ENCODE data around the gene PRLR.

The PRLR gene

GRCh38 chr5:35023391-35024178 is 206.7 kb downstream of the PRLR start:
- TF ChIP-seq EGR1 (IDR thresholded peaks at IDR 0.05): no peak
- no peak for TF ChIP-seq CREB1 (IDR thresholded peaks at IDR 0.05; ENCODE audit: low read depth)
- TF ChIP-seq MAX (IDR thresholded peaks at IDR 0.05): no peak
- TF ChIP-seq CEBPB (IDR thresholded peaks at IDR 0.05): no peak
- no peak for TF ChIP-seq EP300 (IDR thresholded peaks at IDR 0.05; ENCODE audit: borderline replicate concordance)
- TF ChIP-seq RAD21 (IDR thresholded peaks at IDR 0.05; ENCODE audit: low read depth): no peak
- no peak for TF ChIP-seq YY1 (IDR thresholded peaks at IDR 0.05; ENCODE audit: low read depth)
- no peak for TF ChIP-seq TEAD4 (IDR thresholded peaks at IDR 0.05)
- TF ChIP-seq USF1 (IDR thresholded peaks at IDR 0.05): no peak
- TF ChIP-seq ZBTB7A (IDR thresholded peaks at IDR 0.05; ENCODE audit: low read depth): no peak
- no peak for TF ChIP-seq TAF1 (IDR thresholded peaks at IDR 0.05; ENCODE audit: low read depth)
- no peak for TF ChIP-seq REST (IDR thresholded peaks at IDR 0.05; ENCODE audit: low read depth)
- TF ChIP-seq NFIC (IDR thresholded peaks at IDR 0.05): no peak
- no peak for TF ChIP-seq TCF12 (IDR thresholded peaks at IDR 0.05; ENCODE audit: low read depth)
- no peak for TF ChIP-seq FOXM1 (IDR thresholded peaks at IDR 0.05; ENCODE audit: borderline replicate concordance, low read depth)

GRCh38 chr5:35016174-35017051 is 213.9 kb downstream of the PRLR start:
- TF ChIP-seq EGR1 (IDR thresholded peaks at IDR 0.05): no peak
- no peak for TF ChIP-seq TEAD4 (IDR thresholded peaks at IDR 0.05)
- TF ChIP-seq MAX (IDR thresholded peaks at IDR 0.05): no peak
- no peak for TF ChIP-seq ZBTB7A (IDR thresholded peaks at IDR 0.05; ENCODE audit: low read depth)
- no peak for TF ChIP-seq CEBPB (IDR thresholded peaks at IDR 0.05)

GRCh38 chr5:35015063-35015462 is 215.2 kb downstream of the PRLR start:
- TF ChIP-seq MAX (IDR thresholded peaks at IDR 0.05) (no peak), RAD21 (IDR thresholded peaks at IDR 0.05; ENCODE audit: low read depth) (no peak), REST (IDR thresholded peaks at IDR 0.05; ENCODE audit: low read depth) (no peak), EP300 (IDR thresholded peaks at IDR 0.05; ENCODE audit: borderline replicate concordance) (no peak), ZBTB7A (IDR thresholded peaks at IDR 0.05; ENCODE audit: low read depth) (no peak), FOXM1 (IDR thresholded peaks at IDR 0.05; ENCODE audit: borderline replicate concordance, low read depth) (no peak), YY1 (IDR thresholded peaks at IDR 0.05; ENCODE audit: low read depth) (no peak), NFIC (IDR thresholded peaks at IDR 0.05) (no peak), CREB1 (IDR thresholded peaks at IDR 0.05; ENCODE audit: low read depth) (no peak), TAF1 (IDR thresholded peaks at IDR 0.05; ENCODE audit: low read depth) (no peak), TCF12 (IDR thresholded peaks at IDR 0.05; ENCODE audit: low read depth) (no peak), EGR1 (IDR thresholded peaks at IDR 0.05) (no peak), CEBPB (IDR thresholded peaks at IDR 0.05) (no peak), TEAD4 (IDR thresholded peaks at IDR 0.05) (no peak), USF1 (IDR thresholded peaks at IDR 0.05) (no peak)

GRCh38 chr5:35012796-35013195 is 217.5 kb downstream of the PRLR start:
- TF ChIP-seq REST (IDR thresholded peaks at IDR 0.05; ENCODE audit: low read depth) (no peak), TEAD4 (IDR thresholded peaks at IDR 0.05) (no peak), EGR1 (IDR thresholded peaks at IDR 0.05) (no peak), YY1 (IDR thresholded peaks at IDR 0.05; ENCODE audit: low read depth) (no peak), CREB1 (IDR thresholded peaks at IDR 0.05; ENCODE audit: low read depth) (no peak), TCF12 (IDR thresholded peaks at IDR 0.05; ENCODE audit: low read depth) (no peak), RAD21 (IDR thresholded peaks at IDR 0.05; ENCODE audit: low read depth) (no peak), USF1 (IDR thresholded peaks at IDR 0.05) (no peak), NFIC (IDR thresholded peaks at IDR 0.05) (no peak), ZBTB7A (IDR thresholded peaks at IDR 0.05; ENCODE audit: low read depth) (no peak), CEBPB (IDR thresholded peaks at IDR 0.05) (no peak), EP300 (IDR thresholded peaks at IDR 0.05; ENCODE audit: borderline replicate concordance) (no peak), MAX (IDR thresholded peaks at IDR 0.05) (no peak), TAF1 (IDR thresholded peaks at IDR 0.05; ENCODE audit: low read depth) (no peak), FOXM1 (IDR thresholded peaks at IDR 0.05; ENCODE audit: borderline replicate concordance, low read depth) (no peak)

Data from Ishikawa (cell line).